GM18867 (cell line): ENCODE measurements around the gene PCSK4.

Source experiments
- ATAC-seq: cut with Tn5 transposase; IDR thresholded peaks from one replicate; pipeline ENCODE4 v1.9.1; 2021; ENCODE audit warnings: mild to moderate bottlenecking, moderate library complexity; ENCODE audit not compliant: unreplicated experiment

PCSK4 gene

DNA sequence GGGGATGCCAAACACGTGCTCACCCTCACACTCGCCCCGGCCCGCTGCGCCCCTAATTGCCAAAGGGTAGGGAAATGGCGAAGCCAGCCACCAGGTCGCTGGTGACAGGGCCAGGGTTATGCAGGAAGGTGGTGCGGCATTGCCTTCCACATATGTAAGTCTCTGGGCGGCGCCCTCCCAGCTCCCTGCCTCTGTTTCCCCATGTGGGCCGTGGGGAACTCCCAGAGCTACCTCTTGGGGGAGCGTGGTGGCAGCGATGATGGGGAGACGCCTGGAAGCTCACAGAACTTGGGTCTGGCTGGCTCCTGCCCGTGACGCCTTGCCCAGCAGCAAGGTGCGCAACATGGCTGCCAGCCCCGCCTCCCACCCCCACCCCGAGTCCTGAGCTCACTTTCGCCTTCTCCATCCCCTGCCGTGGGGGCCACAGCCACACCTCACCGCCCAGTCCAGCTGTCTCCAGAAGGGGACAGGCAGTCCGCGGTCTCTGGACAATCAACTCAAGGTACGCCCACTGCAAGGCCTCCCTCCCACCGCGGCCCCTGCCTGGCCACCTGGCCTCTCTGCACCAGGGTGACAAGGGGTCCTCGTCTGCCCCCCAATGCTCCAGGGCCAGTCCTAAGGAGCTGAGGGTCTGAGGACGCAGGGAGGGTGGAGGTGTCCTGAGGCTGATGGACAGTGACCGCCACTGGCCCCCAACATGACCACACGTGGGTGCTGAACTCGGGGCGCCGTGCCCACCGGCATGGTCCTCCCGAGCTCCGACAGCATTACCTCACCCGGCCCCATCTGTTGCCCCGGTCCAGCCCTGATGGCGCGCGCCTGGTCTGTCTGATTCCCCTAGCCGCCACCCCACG is 17.7 kb downstream of the PCSK4 start:
- no peak for ATAC-seq

DNA sequence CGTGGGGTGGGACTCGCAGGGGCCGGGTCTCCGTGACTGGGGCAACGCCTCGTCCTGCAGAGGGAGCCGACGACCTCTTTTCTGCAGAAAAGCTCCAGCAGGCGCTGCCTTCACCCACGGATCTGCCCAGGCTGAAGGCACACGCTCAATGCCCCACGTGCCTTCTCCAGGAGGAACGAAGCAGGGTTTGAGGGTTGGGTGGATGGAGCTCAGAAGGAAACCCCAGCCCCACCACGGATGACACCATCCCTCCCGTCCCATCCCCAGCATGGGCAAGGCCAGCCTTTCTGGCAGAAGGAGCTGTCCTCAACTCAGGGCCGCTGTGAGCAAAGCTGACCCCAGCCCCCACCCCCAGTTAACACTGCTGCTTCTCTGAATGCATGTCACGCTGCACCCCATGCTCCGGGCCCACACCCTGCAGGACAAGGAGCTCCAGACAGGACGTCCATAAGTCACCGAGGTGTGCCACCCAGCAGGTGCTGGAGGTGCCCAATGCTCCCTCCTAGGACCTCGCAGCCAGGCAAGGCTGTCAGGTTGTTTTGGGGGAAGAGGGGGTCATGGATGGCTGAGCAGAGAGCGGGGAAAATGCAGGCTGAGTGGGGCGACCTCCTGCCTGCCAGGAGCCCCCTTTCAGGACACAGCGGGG is 18.5 kb downstream of the PCSK4 start:
- ATAC-seq: no peak

DNA sequence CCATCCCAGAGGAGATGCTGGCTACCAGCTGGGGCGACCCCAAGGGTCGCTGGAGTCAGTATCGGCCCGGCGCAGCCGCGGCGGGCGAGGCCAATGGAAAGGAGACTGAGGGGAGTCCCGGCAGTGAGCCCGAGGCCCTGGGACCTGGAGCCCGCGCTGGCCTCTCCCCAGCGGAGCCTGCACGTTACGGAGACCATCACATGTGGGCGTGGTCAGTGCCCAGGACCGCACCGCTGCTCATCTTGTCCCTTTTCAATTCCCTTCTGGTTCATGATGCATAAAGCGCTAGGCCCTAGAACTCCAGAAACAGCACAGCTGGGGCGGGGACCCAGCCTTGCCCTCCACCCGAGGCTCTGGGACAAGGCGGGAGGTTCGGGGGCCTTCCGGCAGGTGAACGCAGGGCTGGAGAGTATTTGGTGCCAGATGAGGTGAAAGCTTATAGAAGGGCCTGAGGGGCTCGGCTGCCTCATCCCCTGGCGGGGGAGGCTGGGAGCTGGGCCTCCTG is 19.1 kb downstream of the PCSK4 start:
- no peak for ATAC-seq

DNA sequence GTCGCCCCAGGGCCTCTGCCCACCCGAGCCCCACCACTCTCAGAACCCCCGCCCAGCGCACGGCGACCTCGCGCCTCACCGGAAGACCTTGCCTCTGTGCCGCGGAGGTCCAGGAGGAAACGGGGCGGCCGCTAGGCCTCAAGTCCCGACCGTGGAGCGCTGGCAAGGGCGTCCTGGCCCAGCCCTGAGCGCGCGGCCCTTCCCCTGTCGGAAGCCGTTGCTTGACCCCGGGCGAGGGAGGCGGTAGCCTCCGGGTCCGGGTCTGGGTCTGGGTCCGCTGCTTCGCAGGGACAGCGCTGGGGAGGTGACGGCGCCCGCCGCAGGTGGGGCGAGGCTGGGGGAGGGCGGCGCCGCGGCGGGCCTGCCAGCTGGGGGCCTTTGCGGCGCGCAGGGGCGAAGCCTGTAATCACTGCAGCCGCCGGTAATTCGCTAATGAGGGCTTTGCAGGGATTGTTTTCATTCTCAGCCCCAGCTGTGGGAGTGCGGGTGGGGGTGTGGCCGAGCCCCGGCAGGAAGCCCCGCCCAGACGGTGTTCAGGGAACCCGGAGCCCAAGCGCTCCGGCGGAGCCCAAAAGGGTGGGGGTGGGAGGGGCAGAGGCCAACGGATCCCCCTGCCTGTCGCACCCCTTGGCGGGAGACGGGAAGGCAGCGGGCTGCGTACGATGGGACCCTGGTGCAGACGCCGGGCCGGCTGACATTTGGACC is 19.7 kb downstream of the PCSK4 start:
- ATAC-seq: no peak

DNA sequence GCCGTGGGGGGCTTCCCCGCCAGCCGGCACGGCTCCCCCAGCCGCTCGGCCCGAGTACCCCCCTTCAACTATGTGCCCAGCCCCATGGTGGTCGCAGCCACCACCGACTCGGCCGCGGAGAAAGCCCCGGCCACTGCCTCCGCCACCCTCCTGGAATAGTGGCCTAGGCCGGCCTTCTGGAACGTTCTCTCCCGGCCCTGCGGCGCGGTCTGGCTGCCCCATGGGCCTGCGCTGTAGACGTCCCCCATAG is 20.2 kb downstream of the PCSK4 start:
- ATAC-seq: no peak

DNA sequence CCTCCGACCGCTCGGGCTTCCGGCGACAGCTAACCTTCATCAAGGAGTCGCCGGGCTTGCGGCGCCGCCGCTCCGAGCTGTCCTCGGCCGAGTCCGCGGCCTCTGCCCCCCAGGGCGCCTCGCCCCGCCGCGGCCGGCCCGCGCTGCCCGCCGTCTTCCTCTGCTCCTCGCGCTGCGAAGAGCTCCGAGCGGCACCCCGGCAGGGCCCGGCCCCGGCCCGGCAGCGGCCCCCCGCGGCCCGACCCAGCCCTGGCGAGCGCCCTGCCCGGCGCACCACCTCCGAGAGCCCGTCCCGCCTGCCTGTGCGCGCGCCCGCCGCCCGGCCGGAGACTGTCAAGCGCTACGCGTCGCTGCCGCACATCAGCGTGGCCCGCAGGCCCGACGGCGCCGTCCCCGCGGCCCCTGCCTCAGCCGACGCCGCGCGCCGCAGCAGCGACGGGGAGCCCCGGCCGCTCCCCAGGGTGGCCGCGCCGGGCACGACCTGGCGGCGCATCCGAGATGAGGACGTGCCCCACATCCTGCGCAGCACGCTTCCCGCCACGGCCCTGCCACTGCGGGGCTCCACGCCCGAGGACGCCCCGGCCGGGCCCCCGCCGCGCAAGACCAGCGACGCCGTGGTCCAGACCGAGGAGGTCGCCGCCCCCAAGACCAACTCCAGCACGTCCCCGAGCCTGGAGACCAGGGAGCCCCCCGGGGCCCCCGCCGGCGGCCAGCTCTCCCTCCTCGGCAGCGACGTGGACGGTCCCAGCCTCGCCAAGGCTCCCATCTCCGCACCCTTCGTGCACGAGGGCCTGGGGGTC is 20.7 kb downstream of the PCSK4 start:
- ATAC-seq: no peak

GRCh38 chr19:1468821-1469254 is 21.3 kb downstream of the PCSK4 start:
- no peak for ATAC-seq

GRCh38 chr19:1468274-1468820 is 21.8 kb downstream of the PCSK4 start:
- no peak for ATAC-seq

GRCh38 chr19:1467490-1468273 is 22.5 kb downstream of the PCSK4 start:
- ATAC-seq: no peak

DNA sequence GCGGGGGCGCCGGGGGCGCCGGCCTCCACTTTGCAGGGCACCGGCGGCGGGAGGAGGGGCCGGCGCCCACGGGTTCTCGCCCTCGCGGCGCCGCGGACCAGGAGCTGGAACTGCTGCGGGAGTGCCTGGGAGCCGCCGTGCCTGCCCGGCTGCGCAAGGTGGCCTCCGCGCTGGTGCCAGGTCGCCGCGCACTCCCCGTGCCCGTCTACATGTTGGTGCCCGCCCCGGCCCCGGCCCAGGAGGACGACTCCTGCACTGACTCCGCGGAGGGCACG is 23.0 kb downstream of the PCSK4 start:
- no peak for ATAC-seq

DNA sequence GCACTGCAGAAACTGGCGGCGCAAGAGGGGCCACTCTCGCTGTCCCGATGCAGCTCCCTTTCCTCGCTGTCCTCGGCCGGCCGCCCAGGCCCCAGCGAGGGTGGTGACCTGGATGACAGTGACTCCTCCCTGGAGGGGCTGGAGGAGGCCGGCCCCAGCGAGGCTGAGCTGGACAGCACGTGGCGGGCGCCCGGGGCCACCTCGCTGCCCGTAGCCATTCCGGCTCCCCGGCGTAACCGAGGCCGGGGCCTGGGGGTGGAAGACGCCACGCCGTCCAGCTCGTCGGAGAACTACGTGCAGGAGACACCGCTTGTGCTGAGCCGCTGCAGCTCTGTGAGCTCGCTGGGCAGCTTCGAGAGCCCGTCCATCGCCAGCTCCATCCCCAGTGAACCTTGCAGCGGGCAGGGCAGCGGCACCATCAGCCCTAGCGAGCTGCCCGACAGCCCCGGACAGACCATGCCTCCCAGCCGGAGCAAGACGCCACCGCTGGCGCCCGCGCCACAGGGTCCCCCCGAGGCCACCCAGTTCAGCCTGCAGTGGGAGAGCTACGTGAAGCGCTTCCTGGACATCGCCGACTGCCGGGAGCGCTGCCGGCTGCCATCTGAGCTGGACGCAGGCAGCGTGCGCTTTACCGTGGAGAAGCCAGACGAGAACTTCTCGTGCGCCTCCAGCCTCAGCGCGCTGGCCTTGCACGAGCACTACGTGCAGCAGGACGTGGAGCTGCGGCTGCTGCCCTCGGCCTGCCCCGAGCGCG is 23.5 kb downstream of the PCSK4 start:
- no peak for ATAC-seq

GRCh38 chr19:1466018-1466460 is 24.1 kb downstream of the PCSK4 start:
- no peak for ATAC-seq

DNA sequence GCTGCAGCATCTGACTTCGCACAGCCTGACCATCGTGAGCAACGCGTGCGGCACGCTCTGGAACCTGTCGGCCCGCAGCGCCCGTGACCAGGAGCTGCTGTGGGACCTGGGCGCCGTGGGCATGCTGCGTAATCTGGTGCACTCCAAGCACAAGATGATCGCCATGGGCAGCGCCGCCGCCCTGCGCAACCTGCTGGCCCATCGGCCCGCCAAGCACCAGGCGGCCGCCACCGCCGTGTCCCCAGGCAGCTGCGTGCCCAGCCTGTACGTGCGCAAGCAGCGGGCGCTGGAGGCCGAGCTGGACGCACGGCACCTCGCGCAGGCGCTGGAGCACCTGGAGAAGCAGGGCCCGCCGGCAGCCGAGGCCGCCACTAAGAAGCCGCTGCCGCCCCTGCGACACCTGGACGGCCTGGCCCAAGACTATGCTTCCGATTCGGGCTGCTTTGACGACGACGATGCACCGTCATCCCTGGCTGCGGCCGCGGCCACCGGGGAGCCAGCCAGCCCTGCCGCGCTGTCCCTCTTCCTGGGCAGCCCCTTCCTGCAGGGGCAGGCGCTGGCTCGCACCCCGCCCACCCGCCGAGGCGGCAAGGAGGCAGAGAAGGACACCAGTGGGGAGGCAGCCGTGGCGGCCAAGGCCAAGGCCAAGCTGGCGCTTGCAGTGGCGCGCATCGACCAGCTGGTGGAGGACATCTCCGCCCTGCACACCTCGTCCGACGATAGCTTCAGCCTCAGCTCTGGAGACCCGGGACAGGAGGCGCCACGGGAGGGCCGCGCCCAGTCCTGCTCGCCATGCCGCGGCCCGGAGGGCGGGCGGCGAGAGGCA is 24.7 kb downstream of the PCSK4 start:
- no peak for ATAC-seq

- ATAC-seq: no peak
Measured at GRCh38 chr19:1461862-1462261, 28.3 kb downstream of the PCSK4 start.

- ATAC-seq: no peak
Measured at GRCh38 chr19:1460033-1460995, 29.8 kb downstream of the PCSK4 start.

DNA sequence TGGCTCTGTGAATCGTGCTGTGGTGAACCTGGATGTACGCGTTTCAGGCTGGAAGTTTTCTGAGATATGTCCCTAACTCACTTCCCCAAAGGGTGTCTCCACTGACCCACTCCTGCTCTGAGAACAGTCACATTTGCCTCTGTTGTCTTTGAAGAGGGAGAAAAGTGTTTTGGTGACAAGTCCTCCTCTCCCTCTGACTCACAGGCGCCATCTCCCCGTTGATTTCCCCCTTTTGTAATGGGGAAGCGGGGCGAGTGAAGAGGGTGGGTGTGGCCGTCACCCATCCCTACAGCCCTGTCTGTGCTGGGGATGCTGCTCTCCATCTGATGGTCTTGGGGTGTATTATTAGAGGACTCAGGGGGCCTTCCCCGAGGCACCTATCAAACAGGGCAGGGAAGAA is 30.7 kb downstream of the PCSK4 start:
- ATAC-seq: no peak

DNA sequence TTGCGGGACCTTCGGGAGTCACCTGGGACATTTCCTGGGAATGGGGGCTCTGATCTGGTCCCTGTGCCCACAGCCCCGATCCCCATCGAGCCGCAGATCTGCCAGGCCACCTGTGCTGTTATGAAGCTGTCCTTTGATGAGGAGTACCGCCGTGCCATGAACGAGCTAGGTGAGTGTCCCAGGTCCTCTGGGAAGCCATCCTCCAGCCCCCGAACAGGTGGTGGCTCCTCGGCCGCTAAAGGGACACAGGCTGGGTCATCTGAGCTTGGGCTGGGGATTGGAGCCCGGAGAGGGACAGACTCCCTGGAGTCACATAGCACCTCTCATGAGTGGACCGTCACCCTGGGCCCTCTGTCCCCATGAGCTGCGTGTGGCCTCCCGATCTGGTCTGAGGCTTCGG is 32.3 kb downstream of the PCSK4 start:
- ATAC-seq: no peak
